HG03280 (cell line): Measurements from ENCODE around the gene GABRA4.

Experiments
- ATAC-seq: cut with Tn5 transposase; IDR thresholded peaks from one replicate; pipeline ENCODE4 v1.9.1; 2021; ENCODE audit warnings: mild to moderate bottlenecking, moderate library complexity; ENCODE audit not compliant: unreplicated experiment

The GABRA4 gene

DNA sequence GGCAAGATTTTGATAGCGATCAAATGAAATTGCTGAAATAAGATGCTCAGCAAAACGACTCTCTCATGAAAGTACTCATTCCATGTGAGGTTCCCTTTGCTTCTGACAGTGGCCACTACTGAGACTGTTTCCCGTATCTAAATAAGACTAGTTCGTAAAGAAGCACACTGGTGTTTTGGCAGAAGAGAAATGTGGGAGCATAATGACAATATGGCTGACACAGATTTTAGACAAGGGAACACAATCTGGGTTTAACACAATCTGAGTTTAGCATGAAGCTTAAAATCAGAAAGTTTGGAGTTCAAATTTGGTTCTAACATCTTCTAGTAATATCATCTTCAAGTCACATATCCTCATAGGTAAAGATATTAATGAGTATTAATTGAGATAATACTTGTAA lies 13.7 kb downstream of the GABRA4 start:
- ATAC-seq = no peak

GRCh38 chr4:46979283-46979682 lies 14.1 kb downstream of the GABRA4 start:
- no peak for ATAC-seq

DNA sequence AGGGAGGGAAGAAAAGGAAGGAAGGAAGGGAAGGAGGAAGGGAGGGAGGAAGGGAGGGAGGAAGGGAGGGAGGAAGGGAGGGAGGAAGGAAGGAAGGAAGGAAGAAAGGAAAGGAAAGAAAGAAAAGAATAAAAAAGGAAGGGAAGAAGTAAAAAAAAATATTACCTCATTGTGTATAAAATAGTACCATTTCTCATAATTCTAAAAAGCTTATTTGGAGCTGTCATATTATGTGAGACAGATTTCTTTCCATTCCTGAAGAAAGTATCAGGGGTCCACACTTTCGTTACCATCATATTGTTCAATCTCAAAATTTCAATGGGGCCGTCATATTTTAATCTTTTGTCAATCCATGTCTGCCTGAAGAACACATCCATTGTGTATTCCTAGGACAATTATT lies 16.1 kb downstream of the GABRA4 start:
- no peak for ATAC-seq

DNA sequence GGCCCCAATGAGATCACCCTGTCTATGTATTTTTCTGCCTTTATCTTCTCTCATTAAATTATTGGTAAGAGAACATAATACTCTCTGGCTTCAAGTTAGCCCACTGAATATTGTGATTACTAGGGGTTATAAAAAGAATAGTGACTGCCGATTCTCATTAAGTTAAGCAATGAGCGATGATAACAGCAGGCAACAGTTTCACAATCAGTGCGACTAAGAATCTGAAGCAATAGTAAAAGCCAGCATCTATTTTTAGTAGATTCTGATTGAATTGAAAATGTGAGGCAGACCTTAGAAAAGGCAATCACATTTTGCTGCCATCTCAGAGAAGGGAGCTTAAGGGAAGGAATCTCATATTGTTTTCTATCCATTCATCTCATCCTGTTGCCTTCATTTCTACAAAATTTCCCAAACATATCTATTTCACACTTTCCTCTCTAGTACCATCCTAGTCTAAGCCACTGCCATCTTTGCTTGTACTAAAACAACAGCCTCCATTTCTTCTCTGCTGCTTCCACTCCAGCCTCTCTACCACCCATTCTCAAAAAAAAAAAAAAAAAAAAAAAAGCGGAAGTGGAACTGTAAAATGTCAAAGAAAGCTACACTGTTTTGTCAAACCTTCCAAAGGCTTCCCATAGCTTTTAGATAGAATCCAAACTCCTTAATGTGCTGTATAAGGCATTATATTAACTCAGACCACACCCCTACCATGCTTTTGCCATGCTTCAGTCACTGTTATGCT lies 17.4 kb downstream of the GABRA4 start:
- peak; percentile 68 for ATAC-seq

DNA sequence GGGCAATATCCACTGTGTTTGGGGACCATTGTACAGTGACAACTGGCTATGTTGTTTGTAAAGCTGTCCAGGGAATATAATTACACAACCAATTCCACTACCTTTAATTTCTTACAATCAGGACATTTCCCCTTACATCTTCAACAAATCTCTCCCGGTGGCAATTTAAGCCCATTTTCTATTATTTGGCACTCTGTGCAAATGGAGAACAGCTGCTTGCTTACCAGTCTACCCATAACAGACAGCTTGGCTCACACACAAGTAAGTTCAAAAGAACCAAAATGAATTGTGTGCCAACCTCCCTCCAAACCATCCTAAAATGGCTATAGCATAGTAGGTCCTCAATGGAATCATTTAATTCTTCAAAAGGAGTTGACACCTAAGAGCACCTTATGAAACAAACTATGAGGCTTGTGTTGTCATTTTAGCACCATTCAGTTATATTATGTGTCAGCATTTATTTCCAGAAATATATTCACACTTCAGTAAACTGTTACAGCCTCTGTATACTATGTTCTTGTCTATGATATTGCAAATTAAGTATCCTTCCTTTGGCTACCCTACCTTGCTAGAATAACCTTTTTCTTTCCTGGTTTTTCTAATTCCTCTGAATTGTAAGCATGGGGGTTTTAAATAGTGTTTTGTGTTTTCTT lies 18.4 kb downstream of the GABRA4 start:
- ATAC-seq = no peak

GRCh38 chr4:46968847-46969246 lies 24.5 kb downstream of the GABRA4 start:
- no peak for ATAC-seq

DNA sequence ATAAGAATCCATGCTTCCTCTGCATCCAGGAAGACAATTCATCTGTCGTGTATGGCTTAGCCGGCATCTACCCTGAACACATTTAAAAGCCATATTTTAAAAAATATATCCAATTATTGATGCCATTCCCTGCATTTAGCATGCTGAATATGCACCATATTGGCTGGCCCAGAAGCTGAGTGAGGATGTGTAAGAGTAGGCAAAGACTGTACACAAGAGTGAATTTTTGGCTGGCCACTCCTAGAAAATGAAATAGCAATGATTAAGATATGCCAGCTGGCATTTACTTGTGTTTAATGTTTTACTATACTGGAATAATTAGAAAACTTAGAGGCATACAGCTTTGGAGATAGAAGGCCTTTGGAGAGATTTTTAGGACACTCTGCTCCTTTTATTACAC lies 25.8 kb downstream of the GABRA4 start:
- ATAC-seq = no peak

DNA sequence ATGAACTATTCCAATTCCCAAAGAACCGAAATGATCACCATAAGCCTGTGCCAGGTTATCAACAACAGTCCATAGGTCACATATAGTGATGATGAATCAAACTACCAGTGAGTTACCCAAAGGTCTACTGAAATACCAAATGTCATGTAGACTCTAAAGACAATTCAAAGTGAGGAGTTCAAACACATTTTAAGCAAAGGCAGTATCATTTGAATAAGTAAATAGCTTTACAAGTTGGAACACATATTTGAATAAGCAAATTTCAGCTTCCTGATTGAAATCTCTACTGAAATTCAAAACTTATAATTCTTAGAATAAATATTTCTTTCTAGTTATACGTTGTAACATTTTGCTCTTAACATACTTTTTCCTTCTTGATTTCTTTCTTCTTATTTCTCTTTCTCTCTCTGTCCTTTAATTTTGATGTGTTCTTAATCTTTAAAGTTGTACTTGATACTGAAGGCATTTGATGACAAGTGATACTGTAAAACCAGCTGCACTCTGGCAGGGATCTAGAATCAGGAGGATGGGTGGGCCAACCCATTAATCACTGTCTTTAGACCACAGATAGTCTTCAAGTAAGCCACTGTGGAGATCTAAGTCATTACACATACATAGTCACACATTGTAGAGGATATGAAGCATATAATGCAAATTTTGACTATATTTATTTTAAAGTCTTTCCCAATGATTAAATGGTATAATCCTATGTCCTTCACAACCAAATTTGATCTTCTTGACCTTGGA lies 34.5 kb downstream of the GABRA4 start:
- ATAC-seq = no peak

- no peak for ATAC-seq
These were observed 36.9 kb downstream of the GABRA4 start for GRCh38 chr4:46956451-46956850.

DNA sequence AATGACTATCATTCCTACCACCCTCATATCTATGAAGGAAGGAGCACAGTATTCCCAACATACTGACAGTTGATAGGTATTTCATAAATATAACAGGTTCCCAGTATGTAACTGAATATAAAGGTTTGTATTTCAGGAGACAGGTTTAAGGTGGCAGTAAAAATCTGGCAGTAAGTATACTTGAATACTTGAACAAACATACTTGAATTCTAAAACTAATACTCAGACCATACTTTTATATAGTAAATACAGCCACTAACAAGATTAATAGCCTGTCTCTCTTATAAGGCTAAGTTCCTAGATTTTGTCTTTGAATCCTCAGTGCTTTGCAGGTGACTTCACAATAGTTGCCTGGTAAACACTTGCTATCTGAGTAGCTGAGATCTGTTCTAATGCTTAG lies 37.8 kb downstream of the GABRA4 start:
- ATAC-seq = no peak

DNA sequence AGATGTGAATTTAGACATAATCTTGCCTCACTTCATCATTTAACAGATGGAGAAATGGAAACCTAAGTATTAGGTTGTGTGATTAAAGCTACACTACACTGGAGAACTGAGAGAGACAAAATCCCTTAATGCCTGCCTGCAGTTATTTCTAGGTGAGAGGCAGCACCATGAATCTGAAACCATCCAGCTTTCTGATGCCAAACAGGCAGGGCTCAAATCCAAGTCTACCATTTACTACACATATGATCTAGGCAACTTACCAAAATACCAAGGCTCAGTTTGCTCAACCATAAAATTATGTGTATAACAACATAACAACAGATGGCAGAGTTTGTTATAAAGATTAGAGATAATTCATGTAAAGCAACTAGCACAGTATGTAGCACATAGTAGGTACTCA lies 38.7 kb downstream of the GABRA4 start:
- ATAC-seq = no peak

GRCh38 chr4:46953564-46953963 lies 39.8 kb downstream of the GABRA4 start:
- ATAC-seq = no peak

- no peak for ATAC-seq
These were observed 40.9 kb downstream of the GABRA4 start for GRCh38 chr4:46952451-46952850.

- ATAC-seq = no peak
These were observed 42.6 kb downstream of the GABRA4 start for GRCh38 chr4:46950826-46951225.

DNA sequence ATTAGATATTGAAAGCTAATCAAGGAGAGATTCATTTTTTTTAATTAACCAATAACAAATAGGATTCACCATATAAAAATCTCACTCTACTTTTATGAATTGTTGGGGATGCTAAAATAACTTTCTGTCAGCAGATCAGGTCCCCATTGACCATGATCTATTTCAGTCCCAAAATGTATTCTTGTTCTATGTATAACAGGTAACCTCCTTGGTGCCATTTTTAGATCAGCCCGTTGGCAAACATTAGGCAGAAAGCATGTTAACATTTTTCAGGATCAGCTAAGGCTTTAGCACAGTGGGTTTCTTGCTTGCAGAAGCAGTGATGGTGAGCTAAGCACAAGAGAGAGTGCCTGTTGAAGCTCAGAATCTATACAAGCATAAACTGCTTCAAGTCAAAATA lies 43.6 kb downstream of the GABRA4 start:
- ATAC-seq = no peak

DNA sequence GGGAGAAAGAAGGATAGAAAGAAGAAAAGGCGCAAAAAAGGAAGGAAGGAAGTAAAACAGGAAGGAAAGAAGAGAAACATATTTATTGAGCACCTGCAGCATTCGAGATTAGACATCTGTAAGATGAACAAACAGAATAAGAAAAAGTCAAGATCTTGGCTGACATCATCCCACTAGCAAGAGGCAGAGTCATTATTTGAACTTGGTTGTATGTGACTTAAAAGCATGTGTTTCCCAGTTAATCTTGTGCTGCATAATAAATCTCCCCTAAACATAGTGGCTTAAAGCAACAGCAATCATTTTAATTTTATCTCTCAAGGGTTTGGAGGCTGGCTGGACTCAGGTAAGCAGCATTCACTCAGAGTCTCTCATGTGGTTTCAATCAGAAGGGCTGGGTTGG lies 45.8 kb downstream of the GABRA4 start:
- ATAC-seq = no peak

DNA sequence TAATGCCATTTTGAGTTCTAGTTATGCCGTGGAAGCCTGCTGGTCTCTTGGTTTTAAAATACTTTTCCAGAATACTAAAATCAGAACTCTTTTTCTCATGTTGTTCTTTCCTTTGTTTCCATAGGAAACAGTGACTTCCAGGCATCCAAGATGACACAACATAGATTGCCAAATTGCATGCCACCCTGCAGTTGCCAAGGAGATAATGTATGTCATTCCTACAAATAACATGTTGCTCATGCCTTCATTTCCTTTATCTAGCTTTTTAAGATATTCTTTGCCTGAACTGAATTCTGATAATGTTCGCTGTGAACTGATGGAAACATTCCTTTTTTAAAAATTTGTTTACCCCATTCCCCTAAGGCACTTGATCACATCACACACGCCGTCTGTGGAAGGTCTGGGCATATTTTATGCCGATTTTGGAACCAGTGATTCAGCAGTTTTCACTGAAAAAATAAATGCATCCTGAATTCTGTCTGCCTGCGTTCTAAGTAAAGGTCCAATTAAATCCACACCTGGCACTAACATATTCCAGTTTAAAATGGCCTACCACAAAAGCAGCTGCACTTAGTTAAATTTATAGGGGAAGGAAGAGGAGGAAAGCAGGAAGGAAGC lies 46.4 kb downstream of the GABRA4 start:
- no peak for ATAC-seq

DNA sequence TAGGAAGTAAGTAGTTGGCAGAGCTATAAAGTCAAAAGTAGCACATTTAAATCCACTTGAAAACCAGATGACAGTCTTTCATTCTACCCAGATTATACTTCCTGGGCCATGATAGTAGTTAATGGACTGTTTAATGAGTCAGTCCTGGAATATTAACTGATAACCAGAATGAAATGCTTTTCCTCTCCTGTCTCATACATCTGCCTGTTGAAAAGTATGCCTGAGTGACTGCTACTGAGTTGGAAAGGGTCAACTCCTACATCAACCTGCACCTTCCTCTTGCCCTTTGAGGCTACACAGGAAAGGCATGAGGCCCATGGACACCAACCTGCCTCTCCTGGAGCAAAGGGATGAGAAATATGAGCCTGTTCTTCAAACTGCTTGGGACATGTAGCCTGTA lies 48.3 kb downstream of the GABRA4 start:
- ATAC-seq = no peak

DNA sequence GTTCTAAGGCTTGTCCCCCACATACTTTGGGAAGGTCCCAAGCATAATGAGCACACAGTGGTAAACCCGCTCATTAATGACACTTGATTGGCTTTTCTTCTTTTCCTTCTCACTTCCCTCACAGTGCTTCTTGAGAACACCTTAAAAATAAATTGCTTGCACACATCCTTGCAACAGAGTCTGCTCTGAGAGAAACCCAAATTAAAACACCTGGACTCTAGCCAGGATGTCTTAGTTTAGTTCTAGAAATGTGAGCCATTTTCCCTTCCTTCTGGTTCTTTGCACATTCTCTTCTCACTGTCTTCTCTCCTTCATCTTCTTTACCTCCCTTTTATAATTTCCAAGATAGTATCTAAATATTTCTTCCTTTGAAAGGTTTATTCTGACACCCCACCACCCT lies 49.0 kb downstream of the GABRA4 start:
- ATAC-seq = no peak

- ATAC-seq = no peak
These were observed 55.9 kb downstream of the GABRA4 start for GRCh38 chr4:46937493-46937892.

DNA sequence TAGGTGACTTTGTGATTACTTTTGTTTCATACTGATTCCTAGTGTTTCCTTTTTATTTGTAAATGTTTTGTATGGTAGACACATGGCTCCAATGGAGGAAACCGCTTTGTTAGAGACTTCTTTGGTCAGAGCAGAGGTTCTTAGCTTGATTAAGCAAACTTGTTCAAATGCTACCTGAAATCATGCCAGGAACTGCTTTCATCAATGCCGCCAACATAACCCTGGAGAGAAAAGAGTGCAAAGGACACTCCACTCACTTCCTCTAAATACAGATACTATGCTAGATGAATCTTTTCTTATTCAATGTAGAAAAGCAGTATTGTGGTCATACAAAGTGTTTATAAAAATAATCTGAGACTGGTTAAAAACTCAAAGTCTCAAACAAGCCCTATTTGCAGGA lies 58.7 kb downstream of the GABRA4 start:
- no peak for ATAC-seq

DNA sequence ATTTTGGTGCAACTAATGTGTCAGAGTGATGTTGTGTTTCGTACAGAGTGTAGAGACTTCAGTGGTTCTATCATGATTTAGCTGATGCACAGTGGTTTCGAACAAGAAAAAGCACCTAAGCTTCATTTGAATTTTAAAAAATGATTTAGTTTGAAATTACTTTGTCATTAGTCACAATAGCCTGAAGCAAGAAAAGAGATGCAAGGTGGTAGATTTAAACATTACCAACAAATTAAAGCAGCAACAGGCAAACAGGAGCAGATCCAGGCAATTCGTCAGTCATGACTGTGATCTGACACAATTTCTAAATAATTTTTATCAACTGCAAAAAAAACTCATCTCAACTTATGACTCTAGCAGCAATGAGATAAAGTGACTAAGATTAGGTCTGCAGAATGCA lies 59.7 kb downstream of the GABRA4 start:
- ATAC-seq = no peak
